GM19035 (cell line): ENCODE data around the gene ELMO2.

Experiments used
- ATAC-seq: cut with Tn5 transposase; IDR thresholded peaks from one replicate; pipeline ENCODE4 v1.9.1; 2021; ENCODE audit not compliant: unreplicated experiment

The ELMO2 gene

DNA sequence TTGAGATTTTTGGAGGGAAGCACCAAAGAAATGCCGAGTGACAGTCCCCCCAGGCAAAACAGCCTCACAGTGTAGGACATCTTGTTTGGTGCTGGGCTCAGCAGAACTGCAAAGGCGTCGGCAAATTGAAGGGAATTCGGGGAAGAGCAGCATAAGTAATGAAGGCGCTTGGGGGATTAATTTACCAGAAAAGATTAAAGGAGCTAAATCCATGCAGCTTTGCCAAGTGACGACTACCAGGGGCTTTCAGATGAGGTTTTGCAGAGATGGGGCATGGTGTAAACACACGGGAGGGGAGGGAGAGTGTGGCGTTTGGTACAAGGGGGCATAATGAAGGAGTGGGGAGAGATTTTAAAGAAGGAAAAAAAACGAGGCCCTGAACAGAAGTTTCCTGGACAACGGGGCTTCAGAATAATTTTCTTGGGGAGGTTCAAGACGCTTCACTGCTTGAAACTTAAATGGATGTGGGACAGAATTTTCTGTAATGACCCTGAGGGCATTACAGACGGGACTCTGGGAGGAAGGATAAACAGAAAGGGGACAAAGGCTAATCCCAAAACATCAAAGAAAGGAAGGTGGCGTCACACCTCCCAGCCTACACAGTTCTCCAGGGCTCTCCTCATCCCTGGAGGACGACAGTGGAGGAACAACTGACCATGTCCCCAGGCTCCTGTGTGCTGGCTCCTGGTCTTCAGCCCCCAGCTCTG is 52.8 kb downstream of the ELMO2 start:
- ATAC-seq = no peak

DNA sequence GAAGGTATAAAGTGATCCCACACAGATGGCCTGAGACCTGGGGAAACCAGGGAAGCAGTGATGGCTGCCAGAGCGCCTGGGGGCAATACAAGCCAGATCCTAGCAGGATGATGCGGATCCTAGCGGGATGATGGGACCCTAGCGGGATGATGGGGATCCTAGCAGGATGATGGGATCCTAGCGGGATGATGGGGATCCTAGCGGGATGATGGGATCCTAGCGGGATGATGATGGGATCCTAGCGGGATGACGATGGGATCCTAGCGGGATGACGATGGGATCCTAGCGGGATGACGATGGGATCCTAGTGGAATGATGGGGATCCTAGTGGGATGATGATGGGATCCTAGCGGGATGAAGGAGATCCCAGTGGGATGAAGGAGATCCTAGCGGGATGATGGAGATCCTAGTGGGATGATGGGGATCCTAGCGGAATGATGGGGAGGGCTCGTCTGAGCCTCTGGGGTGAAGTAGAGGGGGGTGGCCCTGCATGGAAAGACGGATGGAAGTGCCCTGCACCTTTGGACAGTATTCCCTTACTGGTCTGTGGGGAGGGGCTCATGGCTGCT is 54.0 kb downstream of the ELMO2 start:
- no peak for ATAC-seq

DNA sequence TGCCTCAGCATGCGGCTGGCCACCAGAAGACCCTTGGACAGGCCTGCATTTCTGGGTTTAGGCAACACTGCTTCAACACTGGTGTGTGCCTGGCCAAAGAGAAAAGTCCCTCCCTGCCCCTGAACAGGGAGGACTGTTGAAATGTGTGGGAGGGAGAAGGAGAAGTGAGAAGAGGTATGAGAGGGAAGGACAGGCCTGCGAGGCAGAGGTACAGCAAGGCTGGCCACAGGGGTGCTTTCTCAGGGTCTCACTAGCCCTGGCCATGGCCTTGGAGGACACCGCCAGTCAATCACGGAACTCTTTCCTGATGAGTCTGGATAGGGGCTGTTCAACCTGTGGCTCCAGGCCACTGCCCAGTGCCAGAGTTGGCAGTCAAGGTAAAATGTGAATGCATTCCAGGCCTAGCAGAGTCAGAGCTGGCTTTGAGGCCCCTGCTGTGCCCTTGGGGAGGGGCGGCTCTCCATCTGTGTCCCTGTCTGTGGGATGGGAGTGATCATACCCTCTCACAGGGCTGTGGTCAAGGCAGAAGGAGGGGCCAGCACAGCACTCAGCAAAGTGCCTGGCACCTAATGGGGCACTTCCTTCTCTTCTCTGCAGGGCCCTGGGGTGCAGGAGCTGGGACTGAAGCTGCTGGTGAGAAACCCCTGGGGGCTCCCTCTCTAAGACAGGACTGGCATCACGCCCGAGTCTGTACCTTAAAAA is 54.9 kb downstream of the ELMO2 start:
- ATAC-seq = no peak

DNA sequence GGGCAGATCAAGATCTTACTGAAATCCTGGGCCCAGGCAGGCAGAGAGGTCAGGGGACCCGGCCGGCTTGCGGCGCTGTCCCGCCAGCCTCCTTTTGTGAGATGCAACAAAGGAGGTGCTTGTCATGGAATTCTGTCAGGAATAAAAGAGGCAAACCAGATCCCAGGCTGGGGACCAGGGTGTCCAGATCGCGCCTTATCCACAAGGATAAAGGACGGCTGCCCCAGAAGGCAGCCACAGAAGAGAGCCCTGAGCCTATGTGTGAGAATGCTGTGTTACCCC is 55.5 kb downstream of the ELMO2 start:
- no peak for ATAC-seq

DNA sequence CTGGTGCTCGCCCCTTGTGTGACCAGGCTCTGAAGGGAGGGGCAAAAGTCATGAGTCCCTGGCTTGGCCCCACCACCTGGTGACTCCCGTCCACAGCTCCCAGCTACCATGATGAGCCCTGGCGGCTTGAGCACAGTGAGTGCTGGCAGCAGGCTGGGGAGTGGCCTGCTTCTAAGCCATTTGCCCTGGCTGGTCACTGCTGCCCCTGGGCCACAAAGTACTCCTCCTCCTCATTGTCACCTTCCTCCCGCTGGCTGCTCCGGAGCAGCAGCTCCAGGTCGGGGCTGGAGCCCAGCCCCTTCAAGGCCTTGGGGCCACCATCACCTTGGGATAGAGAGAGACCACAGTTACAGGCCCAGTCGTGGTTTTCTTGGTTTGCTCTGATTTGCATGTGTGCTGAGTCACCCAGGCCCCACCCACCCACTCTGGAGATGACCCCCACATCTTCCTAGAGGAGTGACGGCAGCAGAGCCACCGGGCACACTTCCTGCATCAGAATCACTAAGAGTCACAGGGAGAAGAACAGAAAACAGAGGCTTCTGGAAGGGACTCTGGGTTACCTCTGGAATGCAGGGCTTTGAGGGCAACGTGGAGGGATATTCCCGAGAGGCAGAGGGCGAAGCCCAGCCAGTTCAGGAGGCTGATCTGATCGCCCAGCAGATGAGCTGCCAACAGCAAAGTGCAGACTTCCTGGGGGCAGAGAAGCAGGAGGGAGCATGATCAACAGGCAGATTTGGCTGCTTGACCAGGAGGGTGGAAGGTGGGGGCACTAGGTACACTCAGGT is 56.0 kb downstream of the ELMO2 start:
- peak; percentile 59 for ATAC-seq

DNA sequence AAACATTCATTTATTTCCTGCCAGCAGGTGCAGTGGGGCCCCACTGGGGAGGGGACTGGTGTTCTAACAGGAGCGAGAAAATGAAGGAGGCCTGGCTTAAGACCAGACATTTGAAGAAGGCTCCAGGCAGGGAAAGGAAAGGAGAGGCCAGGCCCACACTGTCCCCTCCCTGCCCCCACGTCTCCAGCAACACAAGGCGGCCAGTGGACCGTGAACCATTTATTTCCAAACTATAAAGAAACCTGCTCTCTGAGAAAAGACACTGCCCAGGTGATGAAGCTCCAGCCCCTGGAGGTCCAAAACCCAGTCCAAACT is 56.7 kb downstream of the ELMO2 start:
- ATAC-seq = no peak

DNA sequence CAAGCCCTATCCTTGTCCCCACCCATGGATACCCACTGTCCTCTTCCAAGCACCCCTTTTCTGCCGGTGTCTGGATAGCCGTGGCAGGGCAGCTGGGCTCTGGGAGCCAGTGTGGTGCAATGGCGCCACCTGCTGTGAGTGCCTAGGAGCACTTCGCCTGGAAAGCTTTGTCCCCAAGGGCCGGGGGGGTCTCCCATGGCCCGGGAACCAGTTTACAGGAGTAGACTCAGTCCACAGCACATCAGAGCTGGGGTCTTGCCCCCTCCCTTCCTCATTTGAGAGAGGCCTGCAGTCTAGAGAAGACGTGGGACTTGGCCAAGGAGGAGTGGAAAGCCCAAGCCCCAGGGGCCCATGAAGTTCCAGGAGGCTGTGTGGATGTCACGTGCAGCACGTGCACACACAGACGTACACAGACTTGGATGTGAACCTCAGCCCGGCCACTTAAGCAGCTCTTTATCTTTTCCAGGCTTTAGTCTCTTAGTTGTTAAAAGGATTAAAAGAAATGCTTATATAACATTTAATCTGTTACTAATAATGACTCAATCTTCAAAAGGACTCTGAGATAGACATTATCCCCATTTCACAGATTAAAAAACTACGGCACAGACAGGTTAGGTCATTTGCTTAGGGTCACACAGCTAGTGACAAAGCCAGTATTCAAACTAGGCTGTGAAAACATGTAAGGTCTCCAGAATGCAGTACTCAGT is 57.2 kb downstream of the ELMO2 start:
- ATAC-seq = no peak

DNA sequence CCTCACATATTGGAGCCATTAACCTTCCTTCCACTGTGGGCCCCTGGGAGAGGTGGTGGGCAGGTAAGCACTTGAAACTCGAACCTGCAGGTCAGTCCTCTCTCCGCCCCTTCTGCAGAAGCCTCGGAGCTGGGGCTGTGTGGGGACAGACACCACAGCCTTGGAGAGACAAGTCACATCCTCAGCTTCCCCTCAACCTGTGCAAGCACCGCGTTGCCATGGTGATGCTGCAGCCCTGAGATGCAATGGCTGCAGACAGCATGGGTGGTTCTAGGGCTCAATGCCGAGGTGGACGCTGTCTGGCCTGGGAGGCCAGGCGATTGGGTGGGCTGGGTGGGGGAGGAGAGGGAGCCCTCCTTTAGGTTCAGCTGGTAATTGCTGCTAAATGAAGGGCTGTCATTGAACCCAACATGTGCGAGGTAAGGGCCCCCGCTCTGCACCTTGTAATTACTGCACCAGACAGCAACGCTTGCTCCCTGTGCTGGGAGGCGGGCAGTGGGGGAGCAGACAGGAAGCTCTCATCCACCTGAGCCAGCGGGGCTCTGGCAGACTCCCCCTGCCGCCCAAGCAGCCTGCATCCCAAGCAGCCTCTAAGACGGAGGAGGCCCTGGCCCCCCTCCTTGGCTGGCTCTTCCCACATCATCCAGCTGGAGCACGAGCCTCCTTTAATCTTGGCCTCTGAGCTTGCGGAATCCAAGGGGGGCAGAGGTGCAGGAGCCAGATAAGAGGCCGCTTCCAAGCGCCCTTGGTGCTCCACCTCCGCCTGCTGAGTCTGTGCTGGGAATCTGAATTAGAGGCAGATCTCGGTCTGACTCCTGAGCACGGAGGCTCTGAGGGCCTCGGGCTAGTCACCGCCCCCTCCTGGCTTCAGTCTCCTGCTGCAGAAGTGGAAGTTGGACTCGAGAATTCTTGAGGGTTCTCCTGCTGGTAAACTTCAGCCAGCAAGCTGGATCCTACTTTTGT is 58.3 kb downstream of the ELMO2 start:
- ATAC-seq = no peak

DNA sequence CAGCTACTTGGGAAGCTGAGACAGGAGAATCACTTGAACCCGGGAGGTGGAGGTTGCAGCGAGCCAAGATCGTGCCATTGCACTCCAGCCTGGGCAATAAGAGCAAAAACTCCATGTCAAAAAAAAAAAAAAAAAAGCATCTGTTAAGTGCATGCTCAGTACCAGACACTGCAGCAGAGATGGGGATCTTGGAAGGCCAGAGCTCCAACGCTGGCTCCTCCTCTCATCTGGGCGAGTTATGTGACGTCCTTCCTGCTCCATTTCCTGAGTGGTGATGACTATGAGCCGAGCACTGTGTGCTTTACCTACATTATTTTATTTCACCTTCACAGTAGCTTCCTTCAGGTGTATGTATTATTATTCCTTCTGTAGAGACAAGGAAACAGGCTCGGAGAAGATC is 59.6 kb downstream of the ELMO2 start:
- ATAC-seq = no peak

DNA sequence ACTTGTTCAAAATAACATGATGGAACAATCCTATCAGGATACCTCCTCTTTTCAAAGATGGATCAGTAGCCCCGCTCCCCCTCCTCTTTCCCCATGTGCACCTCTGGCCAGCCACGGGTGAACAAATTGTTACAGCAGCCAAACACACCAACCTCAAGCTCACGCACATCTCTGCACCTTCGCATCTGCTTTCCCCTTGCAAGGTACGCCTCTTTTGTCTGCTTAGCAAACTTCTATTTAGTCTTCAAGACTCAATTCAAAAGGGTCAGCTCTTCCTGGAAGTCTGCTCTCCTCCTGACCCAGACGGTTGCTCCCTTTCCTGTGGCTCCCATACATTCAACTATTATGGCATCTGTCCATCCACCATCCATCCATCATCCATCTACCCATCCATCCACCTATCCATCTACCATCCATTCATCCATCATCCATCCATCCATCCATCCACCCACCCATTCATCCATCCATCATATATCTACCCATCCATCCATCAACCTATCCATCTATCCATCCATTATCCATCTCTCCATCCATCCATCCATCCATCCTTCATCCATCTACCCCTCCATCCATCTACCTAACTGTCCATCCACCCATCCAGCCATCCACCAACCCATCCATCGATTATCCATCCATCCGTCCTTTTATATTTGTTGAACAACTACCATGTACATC is 61.8 kb downstream of the ELMO2 start:
- ATAC-seq = no peak

DNA sequence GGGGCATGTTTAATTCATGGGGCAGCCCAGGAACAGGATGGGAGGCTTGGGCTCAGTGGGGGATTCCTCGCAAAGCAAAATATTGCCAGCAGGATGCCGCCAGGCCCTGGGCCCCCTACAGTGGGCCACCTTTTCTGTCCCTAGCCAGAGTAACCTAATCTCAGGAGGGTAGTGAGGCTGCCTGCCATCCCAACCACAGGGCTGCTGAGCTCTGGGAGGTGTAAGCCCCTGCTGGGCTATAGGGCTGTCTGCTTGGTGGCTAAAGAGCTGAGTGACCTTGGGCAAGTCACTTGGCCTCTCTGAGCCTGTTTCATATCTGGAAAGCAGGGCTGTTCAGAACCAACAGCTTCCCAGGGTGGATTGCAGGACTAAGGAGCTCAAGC is 62.4 kb downstream of the ELMO2 start:
- ATAC-seq = no peak

DNA sequence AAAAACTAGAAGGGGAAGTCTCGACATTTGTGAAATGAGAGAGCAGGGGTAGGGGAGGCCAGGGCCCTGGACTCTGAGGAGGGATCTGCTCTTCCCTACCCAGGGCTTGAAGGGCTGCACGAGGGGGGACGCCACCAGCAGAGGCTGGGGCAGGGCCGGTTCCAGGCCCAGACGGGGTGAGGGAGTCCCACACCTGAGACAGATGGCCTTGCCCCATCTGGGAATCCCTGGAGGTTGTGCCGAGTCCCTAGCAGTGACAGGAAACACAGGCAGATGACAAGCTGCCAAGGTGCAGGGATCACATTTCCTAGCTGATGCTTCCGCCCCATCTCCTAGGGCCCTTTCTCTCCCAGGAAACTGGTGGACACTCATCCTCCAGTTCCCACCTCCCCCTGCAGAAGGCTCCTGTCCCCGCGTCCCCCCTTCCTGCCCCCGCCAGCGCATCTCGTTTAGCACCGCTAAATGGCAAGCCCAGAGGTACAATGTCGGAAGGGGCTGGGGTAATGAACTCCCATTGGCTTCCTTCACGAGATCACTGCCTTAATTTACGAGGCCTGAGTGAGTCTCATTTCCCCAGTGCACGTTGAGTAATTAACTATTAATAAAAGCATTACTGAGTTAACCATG is 63.0 kb downstream of the ELMO2 start:
- no peak for ATAC-seq

DNA sequence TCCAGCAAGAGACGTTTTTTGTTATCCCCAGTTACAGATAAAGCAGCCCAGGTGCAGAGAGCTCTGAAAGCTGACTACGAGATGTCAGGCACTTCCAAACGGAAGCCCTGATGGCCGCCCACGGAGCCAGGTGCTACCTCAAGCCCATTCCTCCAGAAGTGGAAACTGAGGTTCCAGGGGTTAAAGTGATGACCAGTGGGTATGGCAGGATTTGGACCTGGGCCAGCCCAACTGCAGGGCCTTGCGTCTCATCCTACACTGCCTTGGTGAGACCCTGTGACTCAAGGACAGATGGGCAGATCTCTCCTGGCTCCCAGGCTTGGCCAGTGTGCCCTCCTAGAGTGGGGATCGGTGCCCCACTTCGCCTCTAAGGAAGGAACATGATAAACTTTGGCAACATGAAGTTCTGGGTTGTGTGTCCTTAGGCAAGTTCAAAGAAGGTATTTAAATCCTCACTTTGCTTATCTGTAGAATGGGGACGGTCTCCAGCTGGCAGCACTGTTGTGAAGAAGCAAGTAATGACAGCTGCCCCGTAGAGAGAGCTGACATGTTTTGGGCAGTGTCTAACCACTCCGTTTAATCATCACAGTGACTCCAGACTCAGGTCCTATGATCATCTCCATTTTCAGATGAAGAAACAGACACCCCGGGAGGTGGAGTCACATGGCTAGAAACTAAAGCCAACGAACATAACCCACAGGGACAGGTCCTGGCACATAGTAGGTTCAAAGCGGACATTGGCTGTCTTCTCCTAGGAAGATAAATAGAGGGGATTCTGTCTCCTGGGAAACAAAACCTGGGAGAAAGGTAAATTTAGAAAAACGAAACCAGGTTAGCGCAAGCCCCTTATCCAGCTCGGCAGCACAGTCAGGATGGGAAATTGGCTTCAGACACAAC is 63.7 kb downstream of the ELMO2 start:
- ATAC-seq = no peak

DNA sequence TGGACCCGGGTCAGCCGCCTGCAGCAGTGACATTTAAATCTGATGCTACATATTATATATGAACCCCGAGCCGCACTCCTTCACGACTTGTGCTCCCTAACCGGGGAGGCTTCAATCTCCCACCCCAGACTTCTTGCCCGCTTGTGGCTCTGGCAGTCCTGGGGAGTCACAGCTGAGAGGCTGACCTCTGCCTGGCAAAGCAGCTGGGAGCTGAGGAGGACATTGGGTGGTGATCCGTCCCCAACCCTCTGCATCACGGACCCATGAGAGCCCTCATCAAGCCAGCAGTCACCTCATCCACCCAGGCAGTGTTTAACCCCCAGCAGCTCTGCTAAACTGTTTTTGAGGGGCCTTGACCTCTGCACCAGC is 64.4 kb downstream of the ELMO2 start:
- ATAC-seq = no peak

DNA sequence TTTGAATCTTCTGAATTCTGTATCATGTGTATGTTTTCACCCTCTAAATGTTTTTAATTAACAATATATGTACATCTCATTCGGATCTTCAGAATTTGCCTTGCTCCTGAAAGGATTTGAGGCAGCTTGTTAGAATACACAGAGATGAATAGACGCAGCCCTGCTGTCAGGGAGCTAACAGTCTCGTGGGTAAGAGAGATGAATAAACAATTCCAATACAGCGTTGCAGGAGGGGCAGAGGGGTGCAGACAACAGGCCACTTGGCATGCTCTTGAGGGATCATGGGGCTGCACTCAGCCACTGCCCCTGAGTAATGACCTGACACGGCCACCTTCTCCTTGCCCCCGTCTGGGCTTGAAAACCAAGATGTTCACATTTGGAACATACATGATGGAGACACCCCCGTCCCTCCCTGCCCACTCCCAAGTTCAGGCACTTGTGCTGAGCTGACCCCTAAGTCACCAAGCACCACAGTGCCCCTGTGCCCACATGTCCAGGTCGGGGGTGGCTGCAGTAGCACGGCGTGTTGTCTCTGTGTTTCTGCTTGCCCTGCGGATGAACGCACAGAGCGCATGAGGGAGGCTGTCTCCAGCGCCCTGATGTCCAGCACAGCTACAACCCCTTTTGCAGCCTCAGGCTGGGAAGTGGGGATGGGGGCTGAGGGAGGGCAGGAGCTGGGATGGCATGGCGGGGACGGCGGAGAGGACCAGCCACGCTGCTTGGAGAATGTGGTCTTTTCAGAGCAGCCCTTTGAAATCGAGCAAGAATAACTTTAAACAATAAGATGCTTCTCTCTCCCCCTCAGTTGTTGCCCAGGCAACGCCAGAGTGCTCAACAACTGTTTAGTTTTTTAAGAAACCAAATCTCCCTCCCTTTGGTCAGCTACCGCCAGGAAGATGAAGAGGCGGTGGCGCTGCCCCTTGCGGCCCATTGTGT is 65.1 kb downstream of the ELMO2 start:
- ATAC-seq = no peak

DNA sequence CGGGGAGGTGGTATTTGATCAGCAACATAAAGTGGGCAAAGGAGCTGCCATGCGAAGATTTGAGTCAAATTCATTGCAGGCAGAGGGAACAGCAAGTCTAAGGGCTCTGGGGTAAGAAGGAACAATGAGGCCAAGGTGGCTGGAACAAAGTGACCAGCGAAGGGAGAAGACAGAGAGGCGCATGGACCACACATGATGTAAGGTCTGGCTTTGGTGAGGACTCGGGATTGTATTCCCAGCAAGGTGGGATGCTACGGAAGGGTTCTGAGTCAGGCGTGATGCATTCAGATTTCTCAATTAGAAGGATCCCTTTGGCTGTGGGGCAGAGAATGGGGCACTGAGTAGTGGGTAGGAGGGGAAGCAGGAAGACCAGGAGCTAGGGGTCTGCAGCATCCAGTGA is 67.4 kb downstream of the ELMO2 start:
- ATAC-seq = no peak

DNA sequence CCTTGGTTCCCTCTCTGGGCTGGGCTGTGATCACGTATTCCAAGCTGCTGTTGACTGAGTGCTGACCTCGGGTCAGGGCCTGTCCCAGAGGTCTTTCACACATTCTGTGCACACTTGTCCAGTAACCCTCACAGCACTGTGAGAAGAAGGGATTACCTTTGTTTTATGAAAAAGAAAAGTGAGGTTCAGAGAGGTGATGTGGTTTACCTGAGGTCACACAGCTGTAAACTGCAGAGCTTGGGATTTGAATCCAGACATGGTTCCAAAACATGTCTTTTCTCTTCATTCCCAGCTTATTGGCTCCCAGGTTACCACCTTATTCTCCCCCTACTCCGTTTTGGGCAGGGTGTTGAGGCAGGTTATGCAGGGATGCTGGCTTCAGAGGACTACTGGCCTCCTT is 69.7 kb downstream of the ELMO2 start:
- ATAC-seq = no peak
